Memory B cell (primary cell): Measurements from ENCODE around the gene RHBDF2.
A peak's percentile ranks its signal among the peaks of the same experiment; 100 is the strongest.

Experiments
- ATAC-seq: fragments of 150-1000 bp; cut with Tn5 transposase; 2 replicates; pipeline ENCODE4 v1.10.0; 2021; ENCODE audit warnings: low read depth, mild to moderate bottlenecking, moderate library complexity
- DNase-seq, 2 donors: peaks; one replicate each; pipeline ENCODE4 v3.0.0; 2022; ENCODE audit warnings: low spot score in 2 of 2
- H3K27ac Mint-ChIP-seq: one replicate; pipeline ENCODE4 v1.8.0; 2022; ENCODE audit warnings: mild to moderate bottlenecking, moderate library complexity, mixed read lengths
- H3K27me3 Mint-ChIP-seq: one replicate; pipeline ENCODE4 v1.8.0; 2022; ENCODE audit warnings: mixed read lengths
- H3K36me3 Mint-ChIP-seq: one replicate; pipeline ENCODE4 v1.8.0; 2022; ENCODE audit warnings: mild to moderate bottlenecking, mixed read lengths
- H3K4me1 Mint-ChIP-seq: one replicate; pipeline ENCODE4 v1.8.0; 2022; ENCODE audit warnings: mixed read lengths
- H3K4me3 Mint-ChIP-seq: one replicate; pipeline ENCODE4 v1.8.0; 2022; ENCODE audit warnings: mild to moderate bottlenecking, moderate library complexity, mixed read lengths
- H3K9me3 Mint-ChIP-seq: one replicate; pipeline ENCODE4 v1.8.0; 2022; ENCODE audit warnings: mixed read lengths

The RHBDF2 gene

DNA sequence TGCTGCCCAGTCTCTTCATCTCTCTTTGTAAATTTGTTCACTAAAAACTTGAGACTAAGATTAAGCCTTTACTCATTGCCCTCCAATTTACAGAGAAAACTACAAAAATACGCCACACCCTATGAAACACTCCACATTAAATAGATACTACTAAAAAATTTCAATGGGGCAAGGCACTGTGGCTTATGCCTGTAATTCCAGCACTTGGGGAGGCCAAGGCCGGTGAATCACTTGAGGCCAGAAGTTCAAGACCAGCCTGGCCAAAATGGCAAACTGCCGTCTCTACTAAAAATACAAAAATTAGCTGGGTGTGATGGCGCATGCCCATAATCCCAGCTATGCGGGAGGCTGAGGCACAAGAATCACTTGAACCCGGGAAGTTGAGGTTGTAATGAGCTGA is 52.1 kb downstream of the RHBDF2 start:
- ATAC-seq (no peak), DNase-seq (no peak)
- peaks cover 2% of the 10 kb centered on the region for H3K36me3 Mint-ChIP-seq
- H3K9me3 Mint-ChIP-seq, result no peaks in the 10 kb centered on the region
- H3K4me3 Mint-ChIP-seq, result no peak overlapping the region
- peaks cover 46% of the 10 kb centered on the region for H3K4me1 Mint-ChIP-seq
- H3K27me3 Mint-ChIP-seq, result no peaks in the 10 kb centered on the region
- H3K27ac Mint-ChIP-seq, result no peak overlapping the region

DNA sequence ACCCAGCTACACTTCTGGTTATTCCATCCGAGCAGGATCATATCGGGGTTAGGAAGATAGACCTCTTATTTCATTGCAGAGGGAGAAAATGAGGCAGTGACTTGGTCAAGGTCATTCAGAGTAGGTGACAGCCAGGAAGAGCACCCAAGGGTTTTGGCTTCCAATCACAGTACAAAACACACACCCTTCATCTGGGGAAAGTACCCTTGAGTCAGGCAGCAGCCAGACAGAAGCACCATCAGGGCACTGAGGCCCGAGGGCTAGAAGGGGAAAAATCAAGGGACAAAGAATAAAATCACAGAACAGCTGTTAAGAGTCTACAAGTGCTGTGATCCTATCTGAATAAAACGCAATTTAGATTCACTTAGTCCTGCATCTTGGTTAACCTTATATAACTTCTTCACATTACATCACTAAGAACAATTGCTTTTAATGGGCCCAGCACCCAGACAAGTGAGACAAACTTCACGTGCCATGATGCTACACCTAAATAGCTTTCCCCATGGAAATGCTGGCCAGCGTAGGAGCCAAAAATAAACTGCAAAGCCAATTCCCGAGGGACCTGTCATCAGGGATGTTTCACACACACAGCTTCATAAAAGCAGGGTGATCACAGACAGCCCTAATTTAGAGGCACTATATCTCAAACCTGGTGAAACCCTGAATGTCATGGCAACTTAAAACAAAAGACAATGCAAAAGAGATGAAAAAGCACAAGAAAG is 53.1 kb downstream of the RHBDF2 start:
- H3K9me3 Mint-ChIP-seq, result no peaks in the 10 kb centered on the region
- H3K36me3 Mint-ChIP-seq, result peaks cover 2% of the 10 kb centered on the region
- H3K4me1 Mint-ChIP-seq, result peaks cover 50% of the 10 kb centered on the region
- H3K27ac Mint-ChIP-seq, result peak overlapping the region; percentile 48
- no peak overlapping the region for H3K4me3 Mint-ChIP-seq
- no peaks in the 10 kb centered on the region for H3K27me3 Mint-ChIP-seq
- no peak for DNase-seq
- ATAC-seq, result no peak

DNA sequence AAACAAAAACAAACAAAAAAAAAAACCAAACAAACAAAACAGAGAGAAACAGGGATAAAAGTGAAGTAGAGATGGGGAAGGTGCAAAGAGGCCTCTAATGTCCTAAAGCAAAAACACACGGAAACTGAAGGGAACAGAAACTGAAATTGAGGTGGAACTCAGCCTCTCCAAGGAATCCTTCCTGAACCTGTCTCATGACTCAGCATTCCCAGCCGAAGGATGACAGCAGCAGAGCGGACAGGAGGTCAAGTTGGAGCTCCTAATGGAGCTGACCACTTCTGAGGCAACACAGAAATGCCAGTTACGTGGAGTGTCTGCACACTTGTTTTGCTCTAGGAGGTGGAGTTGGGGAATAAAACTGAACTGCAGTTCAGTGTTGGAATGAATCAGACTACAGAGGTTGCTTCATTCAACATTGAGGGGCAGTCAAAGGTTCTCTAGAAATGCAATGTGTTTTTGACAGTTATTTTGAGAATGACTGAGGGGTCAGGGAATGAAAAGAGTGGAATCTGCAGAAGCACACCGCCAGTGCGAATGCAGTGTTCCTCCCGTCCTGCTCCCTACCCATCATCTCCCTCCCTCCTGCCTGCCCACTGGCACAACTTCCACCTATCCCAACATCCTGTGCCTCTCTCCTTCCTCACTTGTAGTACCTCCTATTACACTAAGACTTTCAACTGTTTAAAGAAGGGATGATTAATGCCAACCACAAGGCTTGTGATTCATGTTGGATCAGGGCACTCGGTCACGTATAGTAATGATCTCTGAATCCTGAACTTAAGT is 54.6 kb downstream of the RHBDF2 start:
- Mint-ChIP-seq H3K36me3 (peaks cover 2% of the 10 kb centered on the region), H3K4me3 (no peak overlapping the region), H3K27ac (no peak overlapping the region), H3K9me3 (no peaks in the 10 kb centered on the region), H3K4me1 (peaks cover 57% of the 10 kb centered on the region), H3K27me3 (no peaks in the 10 kb centered on the region)
- DNase-seq (no peak), ATAC-seq (no peak)

DNA sequence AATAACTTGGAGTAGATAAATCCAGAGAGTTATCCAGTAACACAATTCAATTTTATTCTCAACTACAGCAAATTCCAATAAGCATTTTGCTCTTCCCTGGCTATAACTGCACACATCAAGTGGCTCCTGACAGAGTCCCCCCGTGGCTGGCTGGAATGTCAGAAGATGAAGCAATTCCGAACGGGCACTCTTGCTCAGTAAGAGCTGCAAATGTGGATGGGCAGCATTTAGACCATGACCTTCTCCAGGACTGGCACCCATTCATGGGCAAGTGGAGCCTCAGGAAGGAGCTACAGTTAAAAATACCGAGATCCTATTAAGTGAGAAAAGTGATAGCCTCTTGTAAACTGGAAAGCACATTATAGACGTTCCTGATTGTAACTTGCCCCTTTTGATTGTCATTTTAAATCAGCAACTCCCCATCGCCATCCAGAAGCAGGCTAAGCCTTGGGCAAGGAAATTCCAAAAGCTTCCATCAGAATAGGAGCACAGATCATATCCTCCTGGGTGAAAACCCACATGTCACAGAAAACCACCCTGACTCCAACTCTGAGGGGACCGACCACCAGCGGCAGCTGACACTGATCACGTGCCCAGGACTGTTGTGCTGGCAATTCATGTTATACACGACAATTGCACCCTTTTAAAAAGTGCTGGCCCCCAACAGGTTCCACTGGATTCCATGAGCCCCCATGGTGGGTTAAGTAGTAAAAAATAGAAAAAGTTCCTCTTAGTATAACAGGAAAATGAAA is 55.4 kb downstream of the RHBDF2 start:
- Mint-ChIP-seq H3K27me3 (no peaks in the 10 kb centered on the region), H3K9me3 (no peaks in the 10 kb centered on the region)

DNA sequence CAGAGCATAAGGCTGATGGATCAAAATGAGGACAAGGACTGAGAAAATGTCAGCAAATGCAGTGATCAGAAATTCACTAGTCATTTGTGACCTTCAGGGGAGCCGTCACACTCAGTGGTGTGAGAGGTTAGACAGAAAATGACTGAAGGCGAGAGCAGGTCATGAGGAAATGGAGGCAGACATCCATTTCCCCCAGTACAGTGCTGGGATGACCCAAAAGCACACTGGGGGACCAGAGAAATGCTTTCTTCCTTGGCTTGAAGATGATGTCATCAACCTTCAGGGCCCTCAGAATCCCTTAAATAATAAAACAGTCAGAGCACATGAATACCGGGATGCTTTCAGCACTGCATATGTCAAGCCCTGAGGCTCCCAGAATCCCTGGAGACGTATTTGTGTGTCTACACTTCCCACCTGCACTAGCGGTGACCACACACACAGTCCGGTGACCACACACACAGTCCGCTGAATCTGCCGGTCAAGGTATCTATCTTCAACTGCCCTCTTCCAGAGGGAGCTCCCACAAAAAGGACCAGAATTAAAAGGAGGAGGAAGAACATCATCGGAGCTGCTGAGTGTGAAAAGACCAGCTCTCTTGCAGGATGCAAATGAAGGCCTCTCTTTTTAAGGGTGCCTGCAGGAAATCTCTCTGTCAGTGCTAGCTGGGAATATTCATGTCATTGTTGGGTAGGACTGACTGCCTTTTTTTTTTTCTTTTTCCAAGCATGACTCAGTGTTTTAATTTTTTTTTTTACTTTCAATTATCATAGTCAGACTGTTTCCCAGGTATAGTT is 56.5 kb downstream of the RHBDF2 start:
- no peak overlapping the region for H3K27ac Mint-ChIP-seq
- peak overlapping the region; percentile 67 for H3K4me3 Mint-ChIP-seq
- H3K4me1 Mint-ChIP-seq, result peaks cover 62% of the 10 kb centered on the region
- no peak for ATAC-seq
- H3K36me3 Mint-ChIP-seq, result peaks cover 2% of the 10 kb centered on the region
- no peak for DNase-seq
- no peaks in the 10 kb centered on the region for H3K27me3 Mint-ChIP-seq
- H3K9me3 Mint-ChIP-seq, result no peaks in the 10 kb centered on the region

More for the DNA sequence above, 55.4 kb downstream of the RHBDF2 start:
- ATAC-seq (no peak), DNase-seq (no peak)
- Mint-ChIP-seq H3K36me3 (peaks cover 2% of the 10 kb centered on the region), H3K27ac (no peak overlapping the region), H3K4me3 (no peak overlapping the region), H3K4me1 (peaks cover 57% of the 10 kb centered on the region)

DNA sequence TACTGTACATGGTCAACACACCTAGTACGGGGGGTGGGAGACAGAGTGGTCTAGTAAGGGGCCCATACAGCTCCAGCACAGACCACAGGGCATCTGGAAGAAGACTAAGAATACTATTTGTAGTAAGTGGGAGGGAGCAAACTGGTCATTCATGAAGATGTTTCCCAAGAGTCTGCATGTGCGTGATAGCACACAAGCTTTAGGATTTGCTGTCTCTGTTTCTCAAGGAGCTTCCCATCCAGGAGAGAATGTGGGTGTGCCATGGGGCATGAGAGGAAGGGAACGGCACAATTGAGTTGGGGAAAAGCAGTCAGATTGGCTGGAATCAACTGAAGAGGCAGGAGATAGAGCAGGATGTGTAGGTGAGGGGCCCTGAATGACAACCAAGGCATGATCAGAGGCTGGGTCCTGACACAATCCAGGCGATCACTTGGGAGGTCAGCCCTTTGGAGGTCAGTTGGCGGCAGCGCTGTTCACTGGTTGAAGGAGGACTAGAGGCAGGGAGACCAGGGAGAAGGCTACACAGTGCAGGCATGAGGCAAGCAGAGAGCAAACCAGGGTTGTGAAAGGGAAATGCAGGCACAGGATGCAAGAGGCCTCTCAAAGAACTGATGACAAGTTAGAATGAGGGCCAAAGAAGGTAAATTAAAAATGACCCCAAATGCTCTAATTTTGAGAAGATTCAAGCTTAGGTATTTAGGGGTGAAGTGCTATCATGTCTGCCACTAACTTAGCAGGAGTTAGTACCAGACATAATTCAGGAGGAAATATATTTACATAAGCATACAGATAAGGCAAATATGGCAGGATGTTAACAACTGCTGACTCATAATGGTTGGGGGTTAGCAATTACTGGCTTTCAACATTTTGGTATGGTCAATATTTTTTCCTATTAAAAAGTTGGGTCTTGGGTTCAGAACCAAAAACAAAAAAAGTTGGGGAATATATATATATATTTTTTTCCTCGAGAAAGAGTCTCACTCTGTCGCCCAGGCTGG is 58.6 kb downstream of the RHBDF2 start:
- DNase-seq (no peak), ATAC-seq (no peak)
- Mint-ChIP-seq H3K9me3 (no peaks in the 10 kb centered on the region), H3K4me3 (no peak overlapping the region), H3K27ac (no peak overlapping the region), H3K36me3 (peaks cover under 1% of the 10 kb centered on the region), H3K4me1 (peaks cover 57% of the 10 kb centered on the region), H3K27me3 (no peaks in the 10 kb centered on the region)

DNA sequence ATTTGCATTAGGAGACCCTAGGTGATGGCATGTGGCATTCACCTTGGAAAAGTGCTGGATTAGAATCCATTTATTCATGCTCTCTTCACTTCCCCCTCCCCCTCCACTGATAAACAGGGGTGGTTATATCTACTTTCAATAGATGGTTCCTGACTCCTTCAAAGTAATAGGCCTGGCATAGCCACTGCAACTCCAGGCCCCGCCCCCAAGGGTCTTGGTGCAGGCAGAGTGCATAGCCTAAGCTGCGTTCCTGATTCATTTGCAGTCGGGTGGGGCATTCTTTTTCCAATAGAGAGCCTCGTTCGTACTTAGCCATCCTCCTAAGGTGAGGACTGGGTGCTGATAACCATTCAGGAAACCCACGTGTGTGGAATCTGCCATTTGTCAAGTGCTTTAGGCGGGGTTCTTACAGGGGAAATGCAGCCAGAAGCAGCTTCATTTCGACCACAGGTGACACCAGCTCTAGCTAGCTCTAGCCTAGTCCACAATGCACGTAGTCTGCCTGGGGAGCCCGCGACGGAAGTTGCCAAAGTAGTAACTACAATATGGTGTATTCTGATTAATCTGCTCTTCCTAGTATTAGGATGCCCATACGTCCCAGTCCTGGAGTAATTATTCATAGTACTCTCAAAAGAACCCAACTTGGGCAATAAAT is 59.4 kb downstream of the RHBDF2 start:
- Mint-ChIP-seq H3K9me3 (no peaks in the 10 kb centered on the region), H3K4me3 (no peak overlapping the region)
- no peak for ATAC-seq

DNA sequence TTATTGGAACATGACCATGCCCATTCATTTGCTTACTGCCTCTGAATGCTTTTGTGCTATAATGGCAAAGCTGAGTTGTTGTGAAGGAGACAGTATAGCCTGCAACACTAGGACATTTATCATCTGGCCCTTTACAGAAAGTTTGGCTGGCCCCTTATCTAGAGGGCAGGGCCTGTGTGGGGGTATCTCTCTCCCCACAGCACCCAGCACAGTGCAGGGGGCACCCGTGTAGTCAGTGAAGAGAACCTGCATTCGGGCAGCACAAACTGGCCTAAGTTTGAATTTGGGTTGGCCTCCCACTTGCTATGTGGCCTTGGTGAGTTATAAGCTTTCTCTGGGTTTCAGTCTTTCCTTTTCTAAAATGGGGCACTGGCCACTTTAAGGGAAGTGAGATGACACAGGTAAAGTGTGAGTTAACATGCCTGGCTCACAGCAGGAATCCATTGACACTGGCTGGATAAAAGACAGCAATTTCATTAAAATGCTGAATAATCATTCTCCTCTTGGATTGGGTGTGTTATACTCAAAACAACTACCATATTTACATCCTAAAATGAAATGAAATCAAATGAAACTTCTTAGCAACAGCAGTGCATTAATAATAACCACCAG is 60.4 kb downstream of the RHBDF2 start:
- Mint-ChIP-seq H3K4me3 (no peak overlapping the region), H3K4me1 (peaks cover 55% of the 10 kb centered on the region), H3K9me3 (no peaks in the 10 kb centered on the region), H3K36me3 (no peaks in the 10 kb centered on the region), H3K27ac (no peak overlapping the region), H3K27me3 (no peaks in the 10 kb centered on the region)
- DNase-seq (no peak), ATAC-seq (no peak)

More for the DNA sequence above, 59.4 kb downstream of the RHBDF2 start:
- Mint-ChIP-seq H3K4me1 (peaks cover 57% of the 10 kb centered on the region), H3K36me3 (no peaks in the 10 kb centered on the region), H3K27ac (no peak overlapping the region), H3K27me3 (no peaks in the 10 kb centered on the region)
- DNase-seq, result no peak

DNA sequence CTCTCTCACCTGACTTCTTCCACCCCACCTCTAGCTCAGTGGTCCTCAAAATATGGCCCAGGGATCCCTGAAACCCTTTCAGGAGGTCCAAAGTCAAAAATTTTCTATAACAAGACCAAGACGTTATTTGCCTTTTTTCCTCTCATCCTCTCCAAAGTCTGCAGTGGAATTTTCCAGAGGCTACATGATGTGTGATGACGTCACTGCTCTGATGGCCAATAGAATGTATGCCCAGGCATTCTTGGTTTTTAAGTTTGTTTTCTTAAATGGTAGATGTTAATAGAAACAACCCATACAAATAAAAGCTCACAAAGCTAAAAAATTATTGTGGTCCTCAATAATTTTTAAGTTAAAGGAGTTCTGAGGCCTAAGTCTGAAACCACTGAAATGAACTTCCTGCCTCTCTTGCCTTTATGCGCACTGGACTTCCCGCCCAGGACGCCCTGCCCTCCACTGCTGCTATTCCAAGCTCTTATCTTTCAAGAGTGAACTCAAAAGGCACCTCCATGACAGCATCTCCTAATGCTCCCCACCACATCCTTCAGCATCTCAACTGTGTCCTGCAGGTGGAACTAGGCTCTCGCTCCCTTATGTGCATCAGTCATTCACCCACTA is 61.8 kb downstream of the RHBDF2 start:
- no peak overlapping the region for H3K27ac Mint-ChIP-seq
- no peaks in the 10 kb centered on the region for H3K9me3 Mint-ChIP-seq
- H3K4me1 Mint-ChIP-seq, result peaks cover 48% of the 10 kb centered on the region
- H3K27me3 Mint-ChIP-seq, result no peaks in the 10 kb centered on the region
- no peak for DNase-seq
- H3K4me3 Mint-ChIP-seq, result no peak overlapping the region
- peaks cover 2% of the 10 kb centered on the region for H3K36me3 Mint-ChIP-seq
- no peak for ATAC-seq

DNA sequence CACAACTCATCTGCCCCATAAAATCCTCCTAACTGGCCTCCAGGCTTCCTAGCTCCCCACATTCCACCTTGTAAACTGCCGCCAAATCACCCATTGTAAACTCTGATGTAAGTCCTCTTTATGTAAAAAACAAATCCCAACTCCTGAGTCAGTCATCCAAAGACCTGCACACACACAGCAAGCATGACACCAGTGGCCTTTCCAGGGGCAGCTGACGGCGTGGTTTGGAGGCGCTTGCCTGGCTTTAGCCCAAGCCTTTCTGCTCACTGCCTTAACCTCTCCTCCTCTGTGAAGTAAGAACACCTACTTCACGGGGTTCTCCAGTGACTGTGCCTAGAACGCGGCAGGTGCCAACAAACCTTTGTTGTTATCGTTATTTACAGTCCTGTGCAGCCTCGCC is 62.3 kb downstream of the RHBDF2 start:
- Mint-ChIP-seq H3K9me3 (no peaks in the 10 kb centered on the region), H3K4me1 (peaks cover 49% of the 10 kb centered on the region), H3K36me3 (peaks cover 4% of the 10 kb centered on the region), H3K27ac (no peak overlapping the region), H3K27me3 (no peaks in the 10 kb centered on the region), H3K4me3 (no peak overlapping the region)
- ATAC-seq (no peak), DNase-seq (no peak)

DNA sequence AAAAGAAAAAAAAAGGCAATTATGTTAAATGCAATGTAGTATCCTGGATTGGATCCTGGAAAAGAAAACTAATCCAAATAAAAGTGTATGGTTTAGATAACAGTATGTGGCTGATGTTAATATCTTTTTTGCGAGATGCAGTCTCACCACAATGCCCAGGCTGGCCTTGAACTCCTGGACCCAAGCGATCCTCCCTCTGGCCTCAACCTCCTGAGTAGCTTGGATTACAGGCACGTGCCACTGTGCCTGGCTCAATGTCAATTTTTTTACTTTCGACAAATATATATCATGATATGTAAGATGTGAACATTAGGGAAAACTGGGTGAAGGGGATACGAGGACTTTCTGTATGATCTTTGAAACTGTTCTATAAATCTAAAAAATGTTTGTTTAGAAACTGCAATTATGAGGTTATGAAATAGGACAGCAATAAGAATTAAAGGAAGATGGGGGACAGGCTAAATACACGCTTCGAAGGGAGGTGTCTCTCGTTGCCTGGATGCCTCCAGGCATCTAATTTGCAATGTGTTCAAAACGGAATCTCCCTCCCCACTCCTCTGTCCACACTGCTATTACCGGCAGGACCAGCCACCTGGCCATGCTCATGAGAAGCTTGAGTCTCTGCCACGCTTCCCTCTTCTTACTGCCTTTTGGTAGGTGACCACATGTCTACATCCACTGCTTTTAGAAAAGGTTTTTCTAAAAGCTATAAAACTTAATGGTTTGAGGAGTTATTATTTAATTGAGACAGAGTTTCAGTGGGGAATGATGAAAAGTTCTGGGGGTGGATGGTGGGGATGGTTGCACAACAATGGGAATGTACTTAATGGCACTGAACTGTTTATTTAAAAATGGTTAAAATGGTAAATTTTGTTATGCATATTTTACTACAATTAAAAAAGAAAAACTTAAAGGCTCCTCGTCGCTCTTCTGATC is 63.5 kb downstream of the RHBDF2 start:
- no peaks in the 10 kb centered on the region for H3K9me3 Mint-ChIP-seq
- peaks cover 4% of the 10 kb centered on the region for H3K36me3 Mint-ChIP-seq
- H3K27me3 Mint-ChIP-seq, result no peaks in the 10 kb centered on the region
- H3K4me1 Mint-ChIP-seq, result peaks cover 50% of the 10 kb centered on the region
- H3K27ac Mint-ChIP-seq, result no peak overlapping the region
- ATAC-seq (no peak), DNase-seq (no peak)
- H3K4me3 Mint-ChIP-seq, result no peak overlapping the region
